ENCODE results near the gene HOMEZ.

The HOMEZ gene

GRCh38 chr14:23297096-23297495 is 11.2 kb upstream of the HOMEZ start:
- POLR2A ChIA-PET = no interaction called here
- DNase-seq (ENCODE audit: low read depth, low spot score) = no peak
- H3K4me3 ChIP-seq (ENCODE audit: low read depth, low read length) = no peak overlapping the region
- no peak for TF ChIP-seq CTCF (IDR thresholded peaks at IDR 0.05; ENCODE audit: insufficient read depth, low read length, missing control alignments)
- CTCF ChIA-PET = interaction anchor here (0.7 to 20.5 kb wide), 11 partner anchors 5 to 311 kb away, joined by 3 to 300 read pairs (median 5); partner anchors contain the start of genes BCL2L2, HOMEZ and PPP1R3E

GRCh38 chr14:23296012-23296777 is 10.3 kb upstream of the HOMEZ start:
- TF ChIP-seq CTCF (IDR thresholded peaks at IDR 0.05; ENCODE audit: insufficient read depth, low read length, missing control alignments) = no peak
- H3K4me3 ChIP-seq (ENCODE audit: low read depth, low read length) = no peak overlapping the region
- no peak for DNase-seq (ENCODE audit: low read depth, low spot score)
- CTCF ChIA-PET = interaction anchor here (0.7 to 20.5 kb wide), 11 partner anchors 6 to 109 kb away, joined by 3 to 300 read pairs (median 5); partner anchors contain the start of genes BCL2L2, HOMEZ and PPP1R3E
- POLR2A ChIA-PET = interaction anchor here (0.8 kb wide), 1 partner anchor 26 kb away, joined by 5 read pairs; no protein-coding TSS in a partner anchor

- TF ChIP-seq CTCF (IDR thresholded peaks at IDR 0.05; ENCODE audit: insufficient read depth, low read length, missing control alignments) = peak; percentile 61
- H3K4me3 ChIP-seq (ENCODE audit: low read depth, low read length) = no peak overlapping the region
- DNase-seq (ENCODE audit: low read depth, low spot score) = no peak
- ChIA-PET POLR2A (no interaction called here), CTCF (interaction anchor here (0.9 to 20.5 kb wide), 15 partner anchors 6 to 176 kb away, joined by 3 to 300 read pairs (median 4); partner anchors contain the start of genes BCL2L2, CEBPE, HOMEZ and PPP1R3E)
Measured at GRCh38 chr14:23294734-23295561, 9.0 kb upstream of the HOMEZ start.

- ChIA-PET POLR2A (interaction anchor here (1.1 to 2.5 kb wide), 4 partner anchors 12 to 34 kb away, joined by 4 to 16 read pairs (median 6); partner anchors contain the start of genes BCL2L2, PABPN1 and PPP1R3E), CTCF (interaction anchor here (0.8 to 19.3 kb wide), 5 partner anchors 11 to 191 kb away, joined by 3 to 300 read pairs (median 4); partner anchors contain the start of genes BCL2L2 and PPP1R3E)
- TF ChIP-seq CTCF (IDR thresholded peaks at IDR 0.05; ENCODE audit: insufficient read depth, low read length, missing control alignments) = no peak
- DNase-seq (ENCODE audit: low read depth, low spot score) = no peak
- H3K4me3 ChIP-seq (ENCODE audit: low read depth, low read length) = peak overlapping the region; percentile 83
Measured at GRCh38 chr14:23286902-23287479, 1.1 kb upstream of the HOMEZ start.

GRCh38 chr14:23285530-23286019 is 357 bp downstream of the HOMEZ start:
- ChIA-PET CTCF (interaction anchor here (1.4 to 19.3 kb wide), 3 partner anchors 10 to 36 kb away, joined by 3 to 300 read pairs (median 23); partner anchors contain the start of genes BCL2L2 and PPP1R3E), POLR2A (interaction anchor here (1.6 to 2.5 kb wide), 3 partner anchors 17 to 36 kb away, joined by 4 to 16 read pairs (median 9); partner anchors contain the start of genes BCL2L2, PABPN1 and PPP1R3E)
- no peak for DNase-seq (ENCODE audit: low read depth, low spot score)

More at GRCh38 chr14:23285530-23286019, 357 bp downstream of the HOMEZ start:
- H3K4me3 ChIP-seq (ENCODE audit: low read depth, low read length) = peak overlapping the region; percentile 83
- TF ChIP-seq CTCF (IDR thresholded peaks at IDR 0.05; ENCODE audit: insufficient read depth, low read length, missing control alignments) = no peak

Measured in AG04449 (cell line).